HG03342 (cell line): ENCODE data around the gene SUPT4H1.
"Not testable (repeated sequence)": the region's sequence is repeated elsewhere in the genome, so short reads cannot be mapped to it uniquely, and the experiment has no call there.

Source experiments
- ATAC-seq: cut with Tn5 transposase; IDR thresholded peaks from one replicate; pipeline ENCODE4 v1.9.1; 2021; ENCODE audit warnings: mild to moderate bottlenecking, moderate library complexity; ENCODE audit not compliant: unreplicated experiment

The SUPT4H1 gene

DNA sequence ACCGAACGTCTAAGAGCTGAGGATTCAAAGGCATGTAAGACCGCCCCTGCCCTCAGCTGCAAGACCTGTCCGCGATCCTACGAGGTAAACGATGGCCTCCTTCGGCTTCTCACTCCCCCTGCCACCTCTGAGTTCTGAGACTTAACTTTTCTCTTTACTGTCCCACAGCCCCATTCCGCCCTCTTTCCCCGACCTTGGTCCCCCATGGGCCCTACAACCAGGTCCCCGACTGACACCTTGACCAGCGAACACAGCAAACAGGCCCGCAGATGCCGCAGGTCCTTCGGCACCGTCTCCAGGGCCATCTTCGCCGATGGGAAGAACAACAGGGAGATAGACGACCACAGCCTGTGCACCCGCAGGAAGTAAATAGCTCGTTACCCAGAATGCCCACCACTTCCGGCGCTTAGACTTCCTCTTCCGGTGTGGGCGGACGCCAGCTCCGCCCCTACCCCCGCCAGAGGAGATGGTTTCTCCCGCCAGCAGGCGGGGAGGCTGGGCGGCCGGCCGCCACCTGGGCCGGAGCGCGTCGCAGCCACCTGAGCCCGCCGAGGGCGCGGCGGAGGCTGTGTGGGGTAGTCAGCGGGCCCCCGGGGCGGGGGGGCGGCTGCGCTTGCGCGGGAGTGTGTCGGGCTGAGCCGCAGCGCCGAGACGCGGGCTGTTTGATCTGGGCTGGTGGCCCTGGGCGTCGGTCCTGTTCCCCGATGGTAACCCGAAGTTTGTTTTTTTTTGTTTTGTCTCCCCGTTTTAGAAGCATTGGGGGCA, at the start of gene SUPT4H1:
Gene SUPT4H1, minus strand, starts transcription at position 371 of the 765 bp plus-strand sequence. Its CDS starts 66 bp downstream, at position 305.
- ATAC-seq, result peak; percentile 90

DNA sequence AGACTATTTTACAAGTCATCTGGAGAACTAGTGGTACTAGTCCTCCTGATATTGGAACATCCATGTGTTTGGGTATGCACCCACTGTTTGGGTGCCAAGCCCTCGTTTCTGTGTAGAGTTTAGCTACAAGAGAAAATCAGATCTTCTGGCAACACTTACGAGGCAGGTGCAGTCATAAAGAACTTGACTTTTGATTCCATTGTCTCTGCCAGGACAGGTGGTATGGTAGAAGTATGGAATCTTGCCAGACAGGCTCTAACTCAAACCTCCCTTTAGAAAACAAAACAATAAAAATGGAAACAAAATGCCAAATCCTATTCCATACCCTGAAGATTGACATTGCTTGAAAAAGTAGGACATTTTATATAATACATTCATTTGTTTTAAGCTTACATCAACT, 49.3 kb upstream of the SUPT4H1 start:
- no peak for ATAC-seq

DNA sequence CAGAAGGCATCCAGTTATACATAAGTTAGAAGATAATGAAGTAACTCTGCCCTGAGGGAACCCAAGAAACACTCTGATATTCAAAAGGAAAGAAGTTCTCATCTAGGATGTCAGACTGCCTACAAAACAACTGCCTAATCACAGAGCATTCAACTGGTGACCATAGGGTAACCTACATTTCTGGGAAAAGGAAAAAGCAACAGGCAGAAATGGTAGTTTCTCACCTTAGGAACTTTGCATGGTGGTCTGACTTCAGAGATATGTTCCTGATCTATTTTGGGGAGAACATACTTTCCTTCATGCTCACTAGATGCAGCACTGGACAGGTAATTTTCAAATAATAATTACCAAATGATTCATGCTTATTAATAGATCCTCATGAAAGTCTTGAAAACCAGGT, 48.8 kb upstream of the SUPT4H1 start:
- ATAC-seq, result no peak

DNA sequence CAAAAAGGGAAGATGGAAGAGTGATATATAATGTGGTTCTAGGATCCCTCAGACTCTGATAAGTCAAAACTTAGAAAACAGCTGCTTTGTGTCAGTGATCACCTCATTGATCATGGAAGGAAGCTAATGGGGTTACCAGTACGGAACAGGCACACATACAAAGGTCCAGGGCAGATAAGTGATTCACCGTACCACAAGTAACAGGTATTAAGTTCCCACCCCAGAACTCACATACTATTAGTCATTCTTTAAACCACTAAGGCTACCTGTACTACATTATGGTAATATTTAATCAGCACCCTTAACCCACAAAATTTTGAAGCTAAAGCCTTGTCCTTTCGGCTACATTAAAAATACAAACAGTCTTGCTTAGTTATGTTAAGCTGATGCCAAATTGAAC, 48.0 kb upstream of the SUPT4H1 start:
- no peak for ATAC-seq

DNA sequence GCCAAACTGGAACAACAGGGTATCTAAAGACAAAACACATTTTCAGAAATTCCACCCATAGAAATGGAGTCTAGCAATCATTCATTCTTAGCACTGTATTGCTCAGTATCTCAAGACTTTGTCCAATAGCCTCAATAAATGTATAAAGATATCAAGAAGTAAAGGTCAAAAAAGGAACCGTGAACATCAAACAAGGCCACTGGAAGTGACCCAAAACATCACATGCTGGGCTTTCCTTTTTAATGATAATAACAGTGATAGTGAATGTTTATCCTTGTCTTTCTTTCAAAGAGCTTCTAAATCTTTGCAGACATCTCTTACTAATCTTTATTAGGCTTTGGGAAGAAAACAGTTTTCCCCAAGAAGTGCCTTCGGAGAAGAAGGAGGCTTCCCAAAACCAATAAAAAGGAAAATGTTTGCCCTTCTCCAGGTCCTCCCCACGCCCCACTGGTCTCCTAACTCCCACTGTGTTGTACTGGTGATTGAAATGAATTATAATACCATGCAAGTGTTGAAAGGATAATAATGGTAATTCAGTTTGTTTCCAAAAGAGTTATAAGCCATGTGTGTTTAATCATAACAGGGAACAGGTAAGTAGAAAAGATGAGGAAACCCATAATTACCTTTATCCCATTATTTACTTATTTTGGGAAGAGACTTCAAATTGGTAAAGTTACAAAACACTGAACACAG, 46.7 kb upstream of the SUPT4H1 start:
- no peak for ATAC-seq

DNA sequence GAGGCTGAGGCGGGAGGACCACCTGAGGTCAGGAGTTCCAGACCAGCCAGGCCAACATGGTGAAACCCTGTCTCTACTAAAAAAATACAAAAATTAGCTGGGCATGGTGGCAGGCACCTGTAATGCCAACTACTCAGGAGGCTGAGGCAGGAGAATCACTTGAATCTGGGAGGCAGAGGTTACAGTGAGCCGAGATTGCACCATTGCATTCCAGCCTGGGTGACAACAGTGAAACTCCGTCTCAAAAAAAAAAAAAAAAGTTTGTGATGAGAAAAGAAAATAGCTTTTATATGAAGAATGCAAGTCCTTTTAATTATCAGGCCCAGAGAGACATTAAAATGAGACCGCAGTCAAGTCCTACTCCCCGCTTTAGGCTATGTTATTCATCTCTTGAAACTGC, 45.4 kb upstream of the SUPT4H1 start:
- ATAC-seq, result not testable (repeated sequence)

DNA sequence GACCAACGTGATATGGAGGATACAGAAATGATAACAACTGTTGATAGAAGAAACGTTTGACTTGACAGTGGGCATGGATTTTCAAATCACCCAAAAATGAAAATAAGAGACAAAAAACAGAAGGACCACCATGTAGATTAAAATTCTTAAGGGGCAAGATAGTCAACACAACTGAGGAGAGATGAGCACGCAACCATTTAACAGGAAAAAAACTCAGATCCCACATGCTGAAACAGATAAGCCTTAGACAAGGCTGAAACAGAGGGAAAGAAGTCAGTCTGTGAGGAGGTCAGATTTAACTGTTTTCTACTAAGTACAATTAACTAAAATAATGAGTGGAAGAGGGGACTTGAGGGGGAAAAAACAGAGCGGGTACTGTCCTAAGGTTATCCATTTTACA, 44.2 kb upstream of the SUPT4H1 start:
- no peak for ATAC-seq

DNA sequence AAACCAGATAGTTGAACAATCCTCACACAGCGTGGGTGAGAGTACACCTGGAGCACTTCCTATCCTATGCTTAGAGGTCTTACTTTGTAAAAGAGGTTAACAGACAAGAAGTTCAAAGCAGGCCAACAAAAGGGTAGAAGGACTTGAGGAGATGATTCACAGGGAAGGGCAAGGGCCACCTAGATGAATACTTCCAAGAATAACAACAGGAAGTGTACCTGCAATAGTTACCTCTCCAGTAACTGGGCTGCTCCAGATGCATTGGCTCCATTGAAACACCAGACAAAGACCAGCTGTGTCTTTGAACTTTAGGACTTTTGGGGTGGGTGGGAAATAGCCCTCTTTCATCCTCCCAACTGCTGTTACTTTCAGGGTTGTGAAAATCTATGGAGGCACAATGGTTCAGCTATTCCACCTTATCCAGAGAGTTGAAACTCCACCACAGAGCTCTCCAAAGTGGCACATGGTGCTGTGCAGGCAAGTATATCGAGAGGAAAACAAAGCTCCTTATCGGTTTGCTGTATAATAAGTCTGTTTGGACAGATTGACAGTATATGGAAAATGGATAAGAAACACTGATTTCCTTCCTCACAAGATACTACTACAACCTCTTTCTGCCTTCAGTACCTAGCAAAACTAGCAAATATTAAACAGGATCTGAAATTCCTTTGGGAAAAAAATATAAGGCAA, 42.7 kb upstream of the SUPT4H1 start:
- ATAC-seq, result no peak

DNA sequence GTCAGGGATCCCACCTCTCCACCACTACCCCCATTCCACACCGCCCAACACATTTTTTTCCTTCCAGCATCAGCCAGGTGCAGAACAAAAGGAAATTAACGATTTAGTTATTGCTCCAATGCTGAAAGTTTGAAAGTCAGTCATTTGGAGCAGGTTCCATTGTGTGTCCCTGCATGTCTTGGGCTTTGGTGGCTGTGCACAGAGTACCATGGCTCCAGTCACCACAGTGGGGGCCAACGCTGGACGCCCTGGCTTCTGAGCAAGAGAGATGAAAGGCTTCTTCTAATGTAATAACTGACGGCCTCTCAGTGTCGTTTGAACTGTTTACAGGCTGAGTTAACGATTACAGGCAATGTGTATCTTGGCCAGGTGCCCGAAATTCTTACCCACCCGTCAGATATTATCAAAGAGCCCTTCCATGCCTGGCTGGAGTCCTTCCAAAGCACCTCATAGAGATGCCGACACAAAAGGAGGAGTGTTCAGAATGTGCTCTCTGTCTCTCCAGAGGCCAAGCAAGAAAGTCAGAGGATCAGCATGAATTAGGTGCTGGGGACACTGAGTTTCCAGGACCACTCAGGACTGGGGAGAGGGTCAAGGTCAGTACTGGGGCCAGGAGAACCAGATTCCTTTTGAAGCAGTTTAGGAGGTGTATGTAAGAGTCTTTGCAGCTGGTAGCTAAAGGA, 39.4 kb upstream of the SUPT4H1 start:
- ATAC-seq, result no peak

DNA sequence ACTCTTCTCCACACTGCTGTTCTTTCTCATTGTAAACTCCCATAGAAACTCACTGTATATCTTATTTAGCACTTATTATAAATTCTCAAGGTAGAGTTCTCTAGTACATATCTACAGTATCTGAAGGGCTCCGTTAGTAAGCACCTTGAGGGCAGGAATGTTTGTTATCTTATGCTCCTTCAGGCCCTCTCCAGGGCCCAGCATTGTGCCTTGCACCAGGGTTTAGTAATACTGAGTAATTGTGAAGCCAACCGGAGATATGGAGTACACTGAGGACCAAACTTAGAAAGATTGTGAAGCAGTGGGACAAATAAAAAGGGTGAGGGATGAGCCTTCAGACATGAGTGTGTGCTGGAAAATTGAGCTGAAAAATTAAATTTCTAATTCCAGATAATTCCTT, 38.9 kb upstream of the SUPT4H1 start:
- ATAC-seq, result no peak

DNA sequence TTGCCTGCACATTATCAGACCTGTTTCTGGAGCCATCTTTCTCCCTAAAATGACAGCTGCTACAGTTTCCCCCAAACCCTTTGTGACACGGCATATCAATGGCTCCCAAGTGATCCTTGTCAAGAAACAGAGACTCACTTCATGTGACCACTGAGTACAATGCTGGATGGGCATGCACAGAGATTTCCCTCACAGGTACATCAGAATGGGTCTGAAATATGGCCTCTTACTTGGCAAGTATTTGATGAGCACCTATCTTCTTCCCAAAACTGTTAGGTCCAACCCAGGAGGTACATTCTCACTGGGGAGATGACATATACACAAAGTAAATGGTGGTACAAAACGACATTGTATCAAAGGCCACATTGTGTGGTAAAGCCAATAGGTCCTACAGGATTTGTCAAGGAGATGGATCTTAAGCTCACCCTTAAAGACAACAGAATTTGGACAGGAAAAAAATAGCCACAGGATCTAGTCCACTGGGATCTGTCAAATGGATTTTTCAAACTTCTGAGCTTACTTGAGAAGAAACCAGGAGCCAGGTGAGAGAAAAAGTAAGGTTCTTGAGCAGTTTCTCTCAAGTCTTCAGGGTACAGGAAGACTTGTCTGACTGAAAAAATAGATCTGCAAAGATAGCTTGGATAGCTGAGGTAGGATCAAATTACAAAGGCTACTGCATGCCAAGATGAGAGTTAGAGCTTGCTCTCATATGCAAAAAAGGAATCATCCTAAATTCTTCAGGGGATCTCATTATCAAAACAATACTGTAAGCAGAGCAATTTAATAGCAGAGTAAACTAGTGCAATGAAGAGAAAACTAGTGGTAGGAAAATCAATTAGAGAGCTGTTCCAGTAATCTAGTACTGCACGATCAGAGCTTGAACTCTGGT, 36.5 kb upstream of the SUPT4H1 start:
- no peak for ATAC-seq

DNA sequence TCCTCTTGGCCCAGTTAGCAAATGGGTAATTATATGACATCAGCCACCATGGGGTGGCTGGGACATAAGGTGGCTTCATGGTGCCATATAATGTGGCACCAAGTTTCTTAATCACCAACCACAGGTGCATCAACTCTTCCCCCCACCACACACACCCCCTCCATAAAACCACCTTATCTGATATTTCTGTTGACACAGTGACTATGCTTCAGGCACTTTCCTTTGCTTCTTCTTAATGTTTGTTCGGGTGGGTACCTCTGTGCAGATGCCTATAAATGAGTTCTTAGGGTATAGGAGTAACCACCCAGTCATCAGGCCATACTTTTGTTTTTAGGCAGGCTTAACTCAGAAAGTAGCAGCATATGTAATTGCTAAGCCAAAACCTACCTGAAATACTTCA, 35.8 kb upstream of the SUPT4H1 start:
- no peak for ATAC-seq

DNA sequence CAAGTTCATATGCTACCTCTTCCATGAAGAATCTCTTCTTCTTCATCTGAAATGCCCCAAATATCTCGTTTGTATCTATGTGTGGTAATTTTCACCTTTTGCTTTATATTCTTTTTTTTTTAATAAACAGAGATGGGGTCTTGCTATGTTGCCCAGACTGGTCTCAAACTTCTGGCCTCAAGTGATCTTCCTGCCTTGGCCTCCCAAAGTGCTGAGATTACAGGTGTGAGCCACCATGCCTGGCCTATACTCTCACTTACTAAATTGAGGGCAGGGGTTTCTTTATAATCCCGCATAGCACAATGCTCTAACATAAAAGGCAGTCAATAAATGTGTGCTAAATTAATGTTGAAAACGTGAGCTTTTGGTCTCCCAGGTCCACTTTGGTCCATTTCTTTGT, 34.7 kb upstream of the SUPT4H1 start:
- ATAC-seq, result no peak

DNA sequence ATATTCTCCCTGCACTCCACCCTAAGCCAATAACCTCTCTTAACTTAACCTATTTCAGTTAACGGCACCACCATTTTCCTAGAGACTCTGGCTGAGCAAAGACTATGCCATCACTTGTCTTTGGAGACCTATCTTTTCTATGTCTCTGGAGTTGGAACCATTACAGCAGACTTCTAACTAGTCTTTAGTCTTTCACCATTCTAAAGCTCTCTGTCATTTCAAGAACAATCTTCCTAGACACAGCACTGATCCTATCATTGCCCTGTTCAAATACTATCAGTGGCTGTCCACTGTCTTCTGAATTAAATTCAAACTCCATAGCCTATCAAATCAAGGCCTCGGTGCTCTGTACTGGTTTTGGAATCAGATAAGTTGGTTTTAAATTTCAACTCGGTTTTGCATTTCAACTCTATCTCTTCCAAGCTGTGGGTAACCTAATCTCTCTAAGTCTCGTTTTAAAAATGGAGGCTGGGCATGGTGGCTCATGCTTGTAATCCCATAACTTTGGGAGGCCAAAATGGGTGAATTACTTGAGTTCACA, 33.4 kb upstream of the SUPT4H1 start:
- ATAC-seq, result no peak

DNA sequence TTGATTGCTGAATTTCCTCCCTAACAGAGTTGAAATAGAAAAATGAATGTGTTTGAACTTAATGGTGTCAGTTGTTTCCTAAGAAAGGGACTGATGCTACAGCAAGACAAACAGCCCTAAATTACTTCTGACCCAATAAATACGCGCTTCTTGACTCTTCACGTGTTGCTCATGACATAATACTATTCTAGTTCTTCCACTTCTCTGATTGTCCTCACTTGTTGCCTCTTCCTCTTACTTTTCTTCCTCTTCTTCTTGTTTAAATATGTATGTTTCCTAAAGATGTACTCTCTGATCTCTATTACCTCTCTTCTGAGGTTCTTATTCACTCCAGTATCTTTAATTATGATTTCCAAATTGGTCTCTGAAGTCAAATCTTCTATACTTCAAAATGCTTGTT, 32.9 kb upstream of the SUPT4H1 start:
- ATAC-seq, result no peak

DNA sequence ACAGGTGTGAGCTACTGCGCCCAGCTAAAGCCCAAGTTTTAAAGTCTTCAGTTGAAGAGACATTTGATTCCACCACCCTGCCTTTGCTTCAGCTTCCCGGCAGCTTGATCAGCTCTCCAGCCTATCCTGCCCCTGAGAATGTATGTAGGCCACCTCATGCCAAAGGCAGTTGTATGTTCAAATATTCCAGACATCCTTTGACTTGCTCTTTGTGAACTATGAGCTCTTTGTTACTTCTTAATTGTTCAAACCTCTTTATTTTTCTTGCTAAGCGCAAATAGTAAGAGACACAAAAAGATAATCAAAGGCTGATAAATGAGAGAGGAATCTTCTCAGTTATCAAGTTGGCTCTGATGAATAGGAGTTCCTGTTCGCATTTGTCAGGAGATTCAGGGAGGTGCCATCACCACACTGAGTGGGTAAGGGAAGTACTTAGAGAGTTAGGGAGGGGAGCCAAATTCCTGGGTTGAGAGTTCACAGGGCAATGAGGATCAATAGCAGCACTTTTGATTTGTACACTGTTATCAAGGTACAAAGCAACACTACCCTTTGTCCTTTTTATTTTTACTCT, 32.0 kb upstream of the SUPT4H1 start:
- ATAC-seq, result no peak

DNA sequence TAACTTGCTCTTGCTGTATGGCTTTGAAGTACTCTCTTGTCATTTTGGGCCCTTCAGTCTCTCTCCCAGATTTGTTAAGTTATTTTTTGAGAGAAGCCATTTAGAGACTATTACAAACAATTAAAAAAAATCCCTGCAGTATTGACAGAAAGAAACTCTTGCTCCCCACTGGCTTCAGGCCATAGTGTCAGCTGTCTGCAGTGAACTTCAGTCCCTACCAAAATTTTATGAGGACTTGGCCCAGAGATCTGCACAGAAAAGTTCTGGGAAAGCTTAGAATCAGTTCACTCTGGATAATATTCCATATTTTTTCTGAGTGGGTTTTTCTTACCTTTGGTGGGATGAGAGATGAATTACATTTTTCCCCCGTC, 30.9 kb upstream of the SUPT4H1 start:
- no peak for ATAC-seq

DNA sequence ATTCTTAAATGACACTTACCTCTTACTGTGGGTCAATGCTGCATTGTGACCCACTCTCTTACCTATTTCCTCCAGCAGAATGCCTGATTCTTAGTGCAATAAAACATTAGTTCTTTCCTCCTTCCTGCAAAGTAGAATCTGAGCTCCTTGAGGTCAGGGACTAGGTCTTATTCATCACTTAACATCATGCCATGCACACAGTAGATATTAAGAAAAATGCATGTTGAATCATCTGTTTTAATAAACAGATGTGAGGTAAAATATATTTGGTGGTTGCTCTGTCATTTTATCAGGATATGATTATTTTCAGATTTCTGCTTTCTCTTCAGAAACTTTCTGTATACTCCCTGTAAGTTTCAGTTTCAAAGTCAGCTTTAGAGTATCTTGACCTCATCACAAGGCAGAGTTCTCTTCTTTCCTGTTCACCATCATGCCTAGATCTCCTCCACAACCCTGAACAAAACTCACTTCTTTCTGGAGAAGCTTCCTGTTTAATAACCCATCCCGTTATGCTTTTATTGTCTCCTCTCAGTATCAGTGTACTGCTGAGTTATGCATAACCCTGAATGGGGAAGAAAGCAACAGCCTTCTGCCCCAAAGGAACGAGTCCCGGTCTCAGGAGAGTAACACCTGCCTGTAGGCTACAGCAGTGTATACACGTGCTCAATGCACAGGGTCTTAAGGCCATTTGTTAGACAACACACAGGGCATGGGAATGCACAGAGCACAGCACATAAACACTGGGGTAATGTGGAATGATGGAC, 30.3 kb upstream of the SUPT4H1 start:
- peak; percentile 72 for ATAC-seq
